Tibial nerve (tissue), 4 donors: ENCODE measurements around the gene SLN. TPM values are rescaled to one million over a fixed set of nuclear protein-coding genes. Genes with fewer than 3 reads are reported as not detected.

ENCODE experiments used
- DNase-seq, 2 donors: peaks; one replicate each; pipeline ENCODE4 v3.0.0-alpha.2; 2019; ENCODE audit warnings: low spot score in 2 of 2
- H3K27ac ChIP-seq, 4 donors: fragments of 200-600 bp; sonication (generic) in 3 of 4; one replicate each; pipeline ENCODE4 v1.5.1; 2017 to 2019; ENCODE audit warnings: mild to moderate bottlenecking in 1 of 4
- H3K27me3 ChIP-seq, 2 donors: fragments of 200-600 bp; sonication (generic) in 1 of 2; one replicate each; pipeline versions ENCODE4 v1.5.1 to v1.6.0; 2017 to 2019
- H3K36me3 ChIP-seq, 3 donors: fragments of 200-600 bp; sonication (generic); one replicate each; pipeline ENCODE4 v1.5.1; 2018 to 2019
- H3K4me1 ChIP-seq, 4 donors: fragments of 200-600 bp; sonication (generic) in 3 of 4; one replicate each; pipeline ENCODE4 v1.5.1; 2017 to 2019
- H3K4me3 ChIP-seq, 4 donors: fragments of 200-600 bp; sonication (generic) in 3 of 4; one replicate each; pipeline ENCODE4 v1.5.1; 2017 to 2019; ENCODE audit warnings: mild to moderate bottlenecking in 1 of 4, moderate library complexity in 1 of 4
- H3K9me3 ChIP-seq, 4 donors: fragments of 200-600 bp; sonication (generic) in 3 of 4; one replicate each; pipeline ENCODE4 v1.5.1; 2017 to 2019
- EP300 ChIP-seq, 2 donors: sonication (generic); formaldehyde crosslinking; IDR thresholded peaks; one replicate each; pipeline ENCODE4 v1.6.1; 2017; ENCODE audit warnings: antibody characterized with exemption in 2 of 2, mild to moderate bottlenecking in 1 of 2
- POLR2A ChIP-seq, 2 donors: fragments of 450-650 bp; IDR thresholded peaks; one replicate each; pipeline ENCODE4 v1.6.1; 2017; ENCODE audit warnings: antibody characterized with exemption in 2 of 2, mild to moderate bottlenecking in 2 of 2, moderate library complexity in 2 of 2
- WGBS, 2 donors: methylation state at CpG; one replicate each; pipeline ENCODE4 v1.1.5; 2018; 5-methylcytosine and 5-hydroxymethylcytosine counted together
- total RNA-seq, 4 donors: library from RNA; depleted of rRNA; stranded (reverse); fragments of >200 nt; gene quantifications; one replicate each; pipeline ENCODE4 v1.1.0, GENCODE V29; 2016
- TF ChIP-seq, protein P1 (sequence below), 5 experiments: fragments of 200-600 bp in 3 of 5; fragments of 450-650 bp in 2 of 5; sonication (generic) in 3 of 5; IDR thresholded peaks; one replicate each; pipeline ENCODE4 v1.5.1; 2016 to 2019; ENCODE audit warnings: antibody characterized with exemption in 5 of 5, mild to moderate bottlenecking in 3 of 5, moderate library complexity in 2 of 5

SLN gene
- total RNA-seq, 4 donors from 2014 or later = 1.5 to 7.5 TPM; not detected in 2

DNA sequence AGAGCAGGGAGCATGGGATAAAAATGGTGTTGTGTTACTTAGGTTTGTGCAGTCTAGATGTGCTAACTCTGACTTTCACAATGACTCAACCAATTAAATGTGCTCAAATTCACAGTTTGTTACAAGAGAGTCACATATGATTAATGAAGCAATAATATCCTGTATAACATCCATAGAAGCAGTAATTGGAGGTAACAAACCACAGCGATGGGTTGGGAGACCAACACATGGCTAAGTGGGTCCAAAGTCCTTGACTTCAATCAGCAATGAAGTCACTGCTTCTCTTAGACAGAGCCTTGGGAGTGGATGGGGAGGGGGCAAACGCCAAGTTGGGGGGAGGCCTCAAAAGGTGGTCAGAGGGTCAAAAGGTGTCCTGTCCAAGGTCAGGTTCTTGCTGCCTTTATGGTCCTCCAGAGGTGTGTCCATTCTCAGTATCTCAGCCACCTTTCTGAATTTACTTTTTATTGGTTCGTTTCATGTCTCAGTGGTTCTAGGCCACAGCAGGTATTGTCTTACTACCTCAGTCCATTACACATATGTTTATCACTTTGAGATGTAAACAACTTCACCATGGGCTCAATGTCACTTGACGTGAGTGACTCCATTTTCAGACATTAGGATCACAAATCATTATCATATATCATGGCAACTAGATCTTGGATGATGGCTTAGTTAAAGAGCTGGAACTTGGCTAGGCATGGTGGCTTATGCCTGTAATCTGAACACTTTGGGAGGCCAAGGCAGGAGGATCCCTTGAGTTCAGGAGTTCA, 32.4 kb downstream of the SLN start:
- no peak for TF ChIP-seq EP300 (IDR thresholded peaks at IDR 0.05)
- TF ChIP-seq, protein P1, sequence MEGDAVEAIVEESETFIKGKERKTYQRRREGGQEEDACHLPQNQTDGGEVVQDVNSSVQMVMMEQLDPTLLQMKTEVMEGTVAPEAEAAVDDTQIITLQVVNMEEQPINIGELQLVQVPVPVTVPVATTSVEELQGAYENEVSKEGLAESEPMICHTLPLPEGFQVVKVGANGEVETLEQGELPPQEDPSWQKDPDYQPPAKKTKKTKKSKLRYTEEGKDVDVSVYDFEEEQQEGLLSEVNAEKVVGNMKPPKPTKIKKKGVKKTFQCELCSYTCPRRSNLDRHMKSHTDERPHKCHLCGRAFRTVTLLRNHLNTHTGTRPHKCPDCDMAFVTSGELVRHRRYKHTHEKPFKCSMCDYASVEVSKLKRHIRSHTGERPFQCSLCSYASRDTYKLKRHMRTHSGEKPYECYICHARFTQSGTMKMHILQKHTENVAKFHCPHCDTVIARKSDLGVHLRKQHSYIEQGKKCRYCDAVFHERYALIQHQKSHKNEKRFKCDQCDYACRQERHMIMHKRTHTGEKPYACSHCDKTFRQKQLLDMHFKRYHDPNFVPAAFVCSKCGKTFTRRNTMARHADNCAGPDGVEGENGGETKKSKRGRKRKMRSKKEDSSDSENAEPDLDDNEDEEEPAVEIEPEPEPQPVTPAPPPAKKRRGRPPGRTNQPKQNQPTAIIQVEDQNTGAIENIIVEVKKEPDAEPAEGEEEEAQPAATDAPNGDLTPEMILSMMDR (IDR thresholded peaks at IDR 0.05) = no peak
- TF ChIP-seq POLR2A (IDR thresholded peaks at IDR 0.05) = no peak
- Histone ChIP-seq H3K4me3 (no peak overlapping the region), H3K9me3 (no peaks in the 10 kb centered on the region), H3K27ac (no peak overlapping the region), H3K4me1 (no peaks in the 10 kb centered on the region), H3K36me3 (no peaks in the 10 kb centered on the region), H3K27me3 (no peaks in the 10 kb centered on the region)
- WGBS, 2 donors = 82 to 85% methylated on average over 4 of the region's 4 CpGs
- DNase-seq = no peak

GRCh38 chr11:107678632-107678971, 33.3 kb downstream of the SLN start:
- H3K9me3 ChIP-seq = no peaks in the 10 kb centered on the region
- H3K4me3 ChIP-seq = no peak overlapping the region
- no peak overlapping the region for H3K27ac ChIP-seq
- H3K27me3 ChIP-seq = no peaks in the 10 kb centered on the region
- no peak for TF ChIP-seq EP300 (IDR thresholded peaks at IDR 0.05)
- no peak for TF ChIP-seq POLR2A (IDR thresholded peaks at IDR 0.05)
- TF ChIP-seq, protein P1 (IDR thresholded peaks at IDR 0.05) = no peak
- DNase-seq = no peak
- H3K36me3 ChIP-seq = no peaks in the 10 kb centered on the region
- no peaks in the 10 kb centered on the region for H3K4me1 ChIP-seq
- 54 to 66% methylated on average over 6 of the region's 6 CpGs for WGBS, 2 donors

DNA sequence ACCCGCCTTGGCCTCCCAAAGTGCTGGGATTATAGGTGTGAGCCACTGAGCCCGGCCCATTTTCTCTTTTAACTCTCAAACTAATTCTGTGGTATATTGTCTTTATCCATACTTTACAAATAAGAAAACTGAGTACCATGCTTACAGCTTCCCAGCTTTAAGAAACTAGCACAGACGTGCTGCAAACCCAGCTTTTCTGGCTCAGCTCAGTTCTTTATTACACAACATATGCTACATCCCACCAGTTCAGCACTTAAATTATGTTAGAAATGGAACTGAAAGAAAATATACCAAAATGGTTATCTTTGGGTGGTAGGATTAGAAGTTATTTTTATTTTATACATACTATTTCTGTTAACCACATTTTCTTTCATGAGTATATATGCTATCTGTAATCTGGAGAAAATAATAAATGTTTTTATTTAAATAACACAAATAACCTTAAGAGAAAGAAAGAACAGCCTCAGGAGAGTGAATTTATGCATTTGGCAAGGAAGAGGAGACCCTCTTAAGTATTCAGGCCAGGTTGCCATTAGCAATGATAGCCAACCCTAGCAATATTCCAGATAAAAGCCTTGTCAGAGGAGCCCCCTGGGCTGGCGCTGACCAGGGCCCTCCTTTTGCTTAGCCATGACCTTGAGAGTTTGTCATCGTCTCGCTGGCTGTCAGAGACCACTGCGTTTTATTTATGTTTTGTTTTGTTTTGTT, 33.8 kb downstream of the SLN start:
- 72 to 77% methylated on average over 7 of the region's 7 CpGs for WGBS, 2 donors
- no peak for DNase-seq
- H3K4me3 ChIP-seq = no peak overlapping the region
- H3K27ac ChIP-seq = no peak overlapping the region
- no peaks in the 10 kb centered on the region for H3K9me3 ChIP-seq
- no peaks in the 10 kb centered on the region for H3K27me3 ChIP-seq
- H3K36me3 ChIP-seq = no peaks in the 10 kb centered on the region
- TF ChIP-seq EP300 (IDR thresholded peaks at IDR 0.05) (no peak), POLR2A (IDR thresholded peaks at IDR 0.05) (no peak)
- TF ChIP-seq, protein P1 (IDR thresholded peaks at IDR 0.05) = no peak
- no peaks in the 10 kb centered on the region for H3K4me1 ChIP-seq

DNA sequence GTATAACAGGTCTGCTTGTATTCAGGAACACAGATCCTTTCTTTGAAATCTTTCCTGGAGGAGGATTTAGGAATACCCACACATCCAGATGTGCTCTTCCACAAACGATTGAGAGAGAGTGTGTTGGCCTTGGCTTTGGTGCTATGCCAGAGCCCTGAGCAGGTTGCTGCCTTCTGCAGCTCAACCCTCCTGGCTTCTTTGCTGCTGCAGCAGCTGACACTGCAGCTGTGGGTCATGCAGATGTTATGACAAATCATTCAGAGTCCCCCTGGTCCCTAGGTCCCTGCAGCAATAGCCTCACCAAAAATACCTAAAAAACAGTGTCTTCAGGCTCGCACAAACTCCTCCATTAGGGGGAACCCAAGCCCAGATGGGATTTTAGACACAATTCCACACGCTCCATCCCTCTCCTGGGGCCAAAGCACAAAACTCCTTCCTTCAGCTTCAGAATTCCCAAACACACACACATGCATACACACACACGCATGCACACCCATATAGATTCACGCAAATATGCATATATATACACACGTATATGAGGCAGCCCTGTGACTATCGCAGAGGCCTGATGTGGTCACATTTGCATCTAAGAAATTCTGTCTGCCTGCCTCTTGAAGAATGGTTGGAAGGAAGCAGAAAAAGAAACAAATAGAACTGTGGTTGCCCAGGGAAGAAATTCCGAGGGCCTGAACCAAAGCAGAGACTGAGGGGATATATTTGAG, 35.4 kb downstream of the SLN start:
- no peak for DNase-seq
- TF ChIP-seq EP300 (IDR thresholded peaks at IDR 0.05) = no peak
- TF ChIP-seq, protein P1 (IDR thresholded peaks at IDR 0.05) = no peak
- H3K36me3 ChIP-seq = no peaks in the 10 kb centered on the region
- no peak overlapping the region for H3K27ac ChIP-seq
- H3K4me3 ChIP-seq = no peak overlapping the region
- no peaks in the 10 kb centered on the region for H3K4me1 ChIP-seq
- no peaks in the 10 kb centered on the region for H3K9me3 ChIP-seq
- H3K27me3 ChIP-seq = no peaks in the 10 kb centered on the region
- WGBS, 2 donors = 80 to 82% methylated on average over 8 of the region's 8 CpGs

- no peak for DNase-seq
- 67 to 74% methylated on average over 2 of the region's 2 CpGs for WGBS, 2 donors
- Histone ChIP-seq H3K4me3 (no peak overlapping the region), H3K27ac (no peak overlapping the region), H3K4me1 (no peaks in the 10 kb centered on the region), H3K9me3 (no peaks in the 10 kb centered on the region), H3K36me3 (no peaks in the 10 kb centered on the region), H3K27me3 (no peaks in the 10 kb centered on the region)
- TF ChIP-seq POLR2A (IDR thresholded peaks at IDR 0.05) (no peak), EP300 (IDR thresholded peaks at IDR 0.05) (no peak)
- TF ChIP-seq, protein P1 (IDR thresholded peaks at IDR 0.05) = no peak
Observed at GRCh38 chr11:107675902-107676301, 36.0 kb downstream of the SLN start.
